GM19397 (cell line): ENCODE data around the gene GID8.

Experiments used
- ATAC-seq: cut with Tn5 transposase; IDR thresholded peaks from one replicate; pipeline ENCODE4 v1.9.1; 2021; ENCODE audit warnings: mild to moderate bottlenecking, moderate library complexity; ENCODE audit not compliant: unreplicated experiment

GID8 gene

DNA sequence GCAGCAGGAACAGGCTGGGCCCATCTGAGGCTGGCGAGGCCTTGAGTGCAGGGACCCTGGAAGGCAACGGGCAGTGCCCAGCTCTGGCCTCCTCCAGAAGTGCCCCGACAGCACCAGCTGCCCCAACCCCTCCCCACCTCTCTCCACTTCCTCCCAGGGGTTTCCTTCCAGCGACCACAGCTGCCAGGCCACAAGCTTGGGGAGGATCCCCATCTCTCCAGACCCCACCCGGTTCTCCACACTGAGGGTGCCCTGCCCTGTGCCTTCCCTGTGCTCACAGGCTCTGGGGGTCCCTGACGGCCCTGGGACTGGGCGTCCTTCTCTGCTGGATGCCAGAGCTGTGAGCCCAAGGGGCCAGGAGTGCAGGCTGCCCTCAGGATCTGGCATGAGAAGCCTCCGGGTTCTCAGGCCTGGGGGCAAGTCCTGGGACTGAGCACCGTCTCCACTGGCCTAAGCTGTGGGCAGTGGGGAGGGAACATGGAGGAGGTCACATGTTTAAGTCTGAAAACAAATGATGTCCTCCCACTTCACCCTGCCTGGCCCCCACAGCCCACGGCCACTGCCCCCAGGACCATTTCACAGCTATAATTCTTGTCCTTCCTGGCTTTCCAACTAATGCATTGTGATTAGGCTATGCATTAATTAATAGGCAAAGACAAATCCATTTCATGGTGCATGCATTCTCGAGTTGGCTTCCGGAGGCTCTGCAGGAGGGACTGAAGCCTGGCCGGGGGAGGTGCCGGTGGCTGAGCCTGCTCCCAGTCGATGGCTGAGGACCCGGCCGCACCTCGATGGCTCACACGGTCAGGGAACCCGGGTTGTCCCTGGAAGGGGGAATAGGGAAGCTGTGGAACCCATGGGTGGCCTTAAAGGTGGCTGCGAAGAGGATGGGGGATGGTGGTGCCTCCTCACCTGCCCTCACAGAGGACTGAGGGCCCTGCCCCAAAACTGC is 44.5 kb downstream of the GID8 start:
- no peak for ATAC-seq

DNA sequence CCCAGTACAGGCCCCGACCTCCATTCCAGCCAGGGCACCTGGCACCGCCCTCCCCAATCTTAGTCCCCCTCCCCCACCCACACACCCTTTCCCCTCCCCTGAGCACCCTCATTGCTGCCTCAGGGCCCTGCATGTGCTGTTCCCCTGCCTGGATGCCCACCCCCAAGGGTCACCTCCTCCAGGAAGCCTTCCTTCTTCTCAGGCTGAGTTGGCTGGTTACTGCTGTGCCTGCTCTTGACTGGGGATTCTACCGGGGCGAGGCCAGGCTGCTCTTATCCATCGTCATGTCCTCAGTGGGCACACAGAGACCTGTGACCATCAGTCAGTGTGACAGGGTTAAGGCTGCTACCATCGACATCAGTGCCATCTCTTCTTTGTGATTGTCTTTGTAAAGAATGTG is 45.3 kb downstream of the GID8 start:
- no peak for ATAC-seq

GRCh38 chr20:62984666-62985443 is 46.9 kb downstream of the GID8 start:
- ATAC-seq, result no peak

- no peak for ATAC-seq
Observed at GRCh38 chr20:62985444-62985778, 47.5 kb downstream of the GID8 start.

- ATAC-seq, result no peak
Observed at GRCh38 chr20:62986257-62986800, 48.4 kb downstream of the GID8 start.

- ATAC-seq, result no peak
Observed at GRCh38 chr20:62987114-62987513, 49.2 kb downstream of the GID8 start.

GRCh38 chr20:62989201-62989601 is 51.3 kb downstream of the GID8 start:
- ATAC-seq, result no peak

DNA sequence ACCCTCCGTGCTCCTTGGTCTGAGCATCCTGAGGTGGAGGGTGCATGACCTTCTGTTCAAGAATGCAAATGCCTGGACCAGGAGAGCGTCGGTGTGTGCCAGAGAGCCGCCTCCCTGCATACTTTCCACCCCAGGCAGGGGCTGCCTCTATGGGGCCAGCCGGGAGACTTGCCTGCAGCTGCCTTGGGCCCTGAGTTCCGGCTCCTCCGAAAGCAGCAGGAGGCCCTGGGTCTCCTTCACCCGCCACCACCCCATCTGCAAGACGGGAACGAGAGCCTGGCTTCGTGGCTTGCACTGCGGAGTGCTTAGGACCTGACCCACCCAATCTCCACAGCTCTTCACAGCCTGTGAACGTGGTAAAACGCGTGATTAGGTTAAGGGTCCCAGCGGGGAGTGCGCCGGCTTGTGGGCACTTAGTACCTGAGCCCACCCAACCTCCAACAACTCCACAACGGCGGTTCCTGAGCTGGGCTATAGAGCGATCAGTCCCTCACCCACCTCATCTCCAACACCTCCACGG is 52.4 kb downstream of the GID8 start:
- no peak for ATAC-seq

DNA sequence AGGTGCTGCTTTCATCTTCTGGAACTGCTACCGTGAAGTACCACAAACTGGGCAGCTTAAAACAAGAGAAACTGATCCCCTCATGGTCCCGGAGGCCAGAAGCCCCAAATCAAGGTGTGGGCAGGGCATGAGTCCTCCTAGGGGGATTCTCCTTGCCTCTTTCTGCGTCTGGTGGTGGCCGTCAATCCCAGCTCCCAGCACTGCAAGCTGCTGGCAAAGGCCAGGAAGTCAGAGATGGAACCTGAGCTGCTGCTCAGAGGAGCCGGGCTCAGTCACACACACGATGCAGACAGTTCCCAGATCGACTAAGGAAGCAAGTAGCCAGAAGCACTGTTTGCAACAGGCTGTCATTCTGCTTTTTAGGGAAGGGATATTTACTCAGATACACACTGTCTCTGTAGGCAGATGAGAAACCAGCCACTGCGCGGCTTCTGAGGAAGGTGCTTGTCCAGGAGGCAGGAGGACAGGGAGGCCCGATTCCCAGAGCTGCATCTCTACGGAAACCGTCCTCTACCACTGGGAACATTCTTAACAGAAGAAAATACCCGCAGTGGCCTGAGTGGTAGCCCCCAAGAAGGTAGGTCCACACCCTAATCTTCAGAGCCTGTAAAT is 53.4 kb downstream of the GID8 start:
- ATAC-seq, result no peak

- ATAC-seq, result no peak
Observed at GRCh38 chr20:62991863-62992262, 53.9 kb downstream of the GID8 start.

DNA sequence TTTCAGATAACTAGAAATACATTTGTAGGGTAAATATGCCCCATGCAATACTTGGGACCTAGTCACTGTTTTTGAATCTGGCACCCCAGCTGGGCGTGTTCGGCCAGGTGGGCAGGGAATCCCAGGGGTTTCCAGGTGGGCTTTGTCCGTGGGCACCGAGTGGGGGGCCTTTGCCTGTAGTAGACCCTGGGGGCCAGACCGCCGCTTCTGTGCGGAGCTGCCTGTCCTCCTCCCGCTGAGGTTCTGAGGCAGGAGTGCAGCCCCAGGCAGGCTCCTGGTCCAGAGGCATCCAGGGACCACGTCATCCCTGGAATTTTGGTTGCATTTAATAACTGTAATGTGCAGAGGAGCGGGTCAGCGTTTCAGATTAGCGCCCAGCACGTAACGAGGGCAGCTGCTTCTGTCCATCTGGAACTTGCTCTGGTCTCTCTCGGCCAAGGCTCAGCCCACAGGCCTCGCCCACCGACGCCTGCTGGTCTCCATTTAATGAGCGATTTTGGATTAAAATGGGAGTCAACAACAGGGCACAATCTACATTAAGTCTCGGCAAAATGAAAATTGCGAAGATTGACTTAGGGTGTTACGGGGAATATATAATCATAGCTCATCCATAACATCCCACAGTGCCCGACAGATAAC is 56.0 kb downstream of the GID8 start:
- no peak for ATAC-seq

DNA sequence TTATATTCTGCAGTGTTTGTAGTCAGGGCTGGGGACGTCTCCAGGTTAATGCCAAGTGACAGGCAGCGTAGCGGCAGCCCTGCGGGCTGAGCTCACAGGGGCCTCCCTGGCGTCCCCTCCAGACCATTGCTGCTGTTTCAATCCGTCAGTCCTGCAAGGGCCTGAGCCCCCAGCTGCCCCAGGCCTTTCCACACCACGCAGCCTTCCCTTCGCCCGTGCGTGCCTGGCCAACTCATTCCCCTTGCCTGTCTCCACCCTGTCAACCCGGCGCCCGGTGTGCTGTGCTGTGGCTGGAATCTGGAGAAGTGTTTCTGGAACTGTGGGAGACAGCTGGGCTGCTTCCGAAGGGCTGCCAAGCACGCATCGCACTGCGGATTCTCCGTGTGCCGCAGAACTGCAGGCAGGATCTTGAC is 56.9 kb downstream of the GID8 start:
- no peak for ATAC-seq

- no peak for ATAC-seq
Observed at GRCh38 chr20:62995481-62995880, 57.5 kb downstream of the GID8 start.

DNA sequence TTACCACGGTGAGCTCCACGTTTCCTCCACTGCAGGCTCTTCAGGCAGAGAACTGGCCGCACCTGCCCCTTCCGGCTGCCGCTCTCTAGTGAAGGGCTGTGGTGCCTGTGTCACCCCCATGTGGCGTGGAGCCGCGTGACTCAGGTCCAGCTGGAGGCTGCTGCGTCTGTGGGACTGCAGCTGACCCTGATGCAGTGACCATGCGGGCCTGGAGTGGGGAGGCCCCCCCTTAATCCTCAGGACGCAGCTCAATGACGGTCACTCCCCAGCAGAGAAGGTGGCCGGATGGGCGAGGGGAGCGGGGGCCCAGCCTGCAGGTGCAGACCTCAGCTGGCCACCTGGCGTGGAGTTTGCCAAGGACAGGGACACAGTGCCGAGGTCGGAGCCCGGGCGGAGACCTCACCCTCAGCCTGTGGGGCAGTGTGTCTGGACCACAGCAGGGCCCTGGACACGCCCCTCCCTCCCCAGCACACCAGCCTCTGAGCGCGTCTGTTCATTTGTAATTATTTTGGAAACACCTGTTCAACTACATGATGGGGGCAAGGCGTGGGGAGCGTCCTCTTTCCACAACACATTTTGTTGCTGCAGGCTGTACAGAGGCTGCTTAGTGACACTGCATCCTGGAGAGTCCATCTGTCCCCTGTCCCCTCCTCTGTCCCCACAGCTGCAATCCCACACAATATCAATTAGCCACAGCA is 58.1 kb downstream of the GID8 start:
- no peak for ATAC-seq

DNA sequence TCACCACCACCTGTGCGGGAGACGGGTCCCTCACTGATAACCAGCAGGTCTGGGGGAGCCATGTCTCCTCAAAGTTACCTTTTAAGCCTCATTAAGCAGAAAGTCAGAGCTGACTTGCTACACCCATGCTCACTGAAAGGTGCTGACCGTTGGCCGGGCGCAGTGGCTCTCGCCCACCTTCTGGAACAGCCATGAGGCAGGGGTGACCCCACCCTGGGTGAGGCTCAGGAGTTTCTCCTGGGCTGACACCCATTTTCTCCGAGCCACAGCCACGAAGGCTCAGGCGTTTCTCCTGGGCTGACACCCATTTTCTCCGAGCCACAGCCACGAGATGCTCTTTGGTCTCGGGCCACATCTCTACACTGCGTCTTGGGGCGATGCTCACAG is 58.6 kb downstream of the GID8 start:
- no peak for ATAC-seq

GRCh38 chr20:62997417-62998035 is 59.6 kb downstream of the GID8 start:
- no peak for ATAC-seq
